SK-MEL-5 (cell line): ENCODE measurements around the gene VPS37C. TPM values are rescaled to one million over a fixed set of nuclear protein-coding genes. Genes with fewer than 3 reads are reported as not detected.

Experiments
- DNase-seq: peaks from one replicate; pipeline ENCODE4 v3.0.0-alpha.2; 2016; ENCODE audit warnings: low read depth, low spot score
- in situ Hi-C: cut with HindIII; loops from 2 replicates; pipeline ENCODE4 v1.10.0; 2016; ENCODE audit warnings: low sequenced_read_pairs, high pct_unique_total_duplicates, low pct_unique_long_range_greater_than_20kb
- total RNA-seq: library from RNA; depleted of rRNA; stranded (reverse); fragments of >200 nt; shearing (Covaris generic); gene quantifications from 2 replicates; pipeline ENCODE4 v1.2.3, GENCODE V29; 2014

Gene VPS37C
- total RNA-seq, 1 experiment from 2014 or later, result 17.4 TPM

- in situ Hi-C loops, result no loop called here
- peak; percentile 61 for DNase-seq
Measured at GRCh38 chr11:61162092-61162941, 1.1 kb upstream of the VPS37C start.

- DNase-seq, result no peak
- in situ Hi-C loops, result no loop called here
Measured at GRCh38 chr11:61160487-61161189, 588 bp downstream of the VPS37C start.

- no peak for DNase-seq
- in situ Hi-C loops, result no loop called here
Measured at GRCh38 chr11:61158691-61159381, 2.4 kb downstream of the VPS37C start.

- in situ Hi-C loops, result no loop called here
- DNase-seq, result no peak
Measured at GRCh38 chr11:61157743-61158142, 3.5 kb downstream of the VPS37C start.

GRCh38 chr11:61155741-61156140, 5.5 kb downstream of the VPS37C start:
- in situ Hi-C loops, result no loop called here

GRCh38 chr11:61155312-61155711, 5.9 kb downstream of the VPS37C start:
- in situ Hi-C loops, result no loop called here
- no peak for DNase-seq

More at GRCh38 chr11:61155741-61156140, 5.5 kb downstream of the VPS37C start:
- no peak for DNase-seq

GRCh38 chr11:61154528-61154927, 6.7 kb downstream of the VPS37C start:
- no peak for DNase-seq
- in situ Hi-C loops, result no loop called here

GRCh38 chr11:61153593-61154095, 7.6 kb downstream of the VPS37C start:
- in situ Hi-C loops, result no loop called here

GRCh38 chr11:61152816-61153592, 8.2 kb downstream of the VPS37C start:
- no peak for DNase-seq

More at GRCh38 chr11:61153593-61154095, 7.6 kb downstream of the VPS37C start:
- DNase-seq, result no peak

GRCh38 chr11:61151545-61152252, 9.5 kb downstream of the VPS37C start:
- in situ Hi-C loops, result no loop called here

More at GRCh38 chr11:61152816-61153592, 8.2 kb downstream of the VPS37C start:
- in situ Hi-C loops, result no loop called here

GRCh38 chr11:61150706-61151544, 10.3 kb downstream of the VPS37C start:
- in situ Hi-C loops, result no loop called here
- no peak for DNase-seq

More at GRCh38 chr11:61151545-61152252, 9.5 kb downstream of the VPS37C start:
- no peak for DNase-seq

- in situ Hi-C loops, result no loop called here
- peak; percentile 68 for DNase-seq
Measured at GRCh38 chr11:61149624-61150615, 11.3 kb downstream of the VPS37C start.

- in situ Hi-C loops, result no loop called here
- no peak for DNase-seq
Measured at GRCh38 chr11:61147791-61148620, 13.2 kb downstream of the VPS37C start.

GRCh38 chr11:61147271-61147670, 14.0 kb downstream of the VPS37C start:
- no peak for DNase-seq
- in situ Hi-C loops, result no loop called here
